Common myeloid progenitor, CD34-positive (primary cell): Measurements from ENCODE around the gene NME4.

ENCODE experiments used
- CTCF ChIA-PET: fragments of 350-600 bp; sonication (Branson Sonifier 250); formaldehyde crosslinking; loops from one replicate; lab custom pipeline; 2021; ENCODE audit warnings: antibody characterized with exemption; lab: Charles Lee
- POLR2A ChIA-PET: fragments of 350-600 bp; sonication (Branson Sonifier 250); formaldehyde crosslinking; loops from one replicate; lab custom pipeline; 2021; ENCODE audit warnings: antibody characterized with exemption; lab: Charles Lee
- DNase-seq, 3 donors: peaks; one replicate each; pipeline versions ENCODE4 v3.0.0 to v3.0.0-alpha.2; 2013
- H3K27ac ChIP-seq, 2 experiments: 1 replicate in 1 of 2; 2 replicates in 1 of 2; pipeline ENCODE4 v1.7.0; 2013; ENCODE audit warnings: inconsistent platforms in 2 of 2, low read length in 2 of 2, mild to moderate bottlenecking in 2 of 2, low read depth in 1 of 2, moderate library complexity in 1 of 2; ENCODE audit not compliant: severe bottlenecking in 2 of 2, insufficient read depth in 1 of 2, poor library complexity in 1 of 2
- H3K27me3 ChIP-seq, 5 experiments: replicated peaks in 2 of 5; 1 replicate in 3 of 5; 2 replicates in 2 of 5; pipeline versions ENCODE4 v1.6.1 to v1.7.0; 2013; ENCODE audit warnings: low read length in 4 of 5, mild to moderate bottlenecking in 2 of 5, moderate library complexity in 2 of 5, inconsistent platforms in 1 of 5; ENCODE audit not compliant: insufficient read depth in 5 of 5, control insufficient read depth in 4 of 5
- H3K36me3 ChIP-seq, 4 experiments: 1 replicate in 2 of 4; 2 replicates in 2 of 4; pipeline versions ENCODE4 v1.6.1 to v1.7.0; 2013; ENCODE audit warnings: low read length in 3 of 4, control low read depth in 1 of 4, mild to moderate bottlenecking in 1 of 4; ENCODE audit not compliant: control insufficient read depth in 4 of 4, insufficient read depth in 4 of 4
- H3K4me1 ChIP-seq, 4 experiments: 1 replicate in 3 of 4; 2 replicates in 1 of 4; pipeline versions ENCODE4 v1.6.1 to v1.7.1; 2013; ENCODE audit warnings: low read length in 3 of 4, mild to moderate bottlenecking in 3 of 4, control low read depth in 1 of 4, inconsistent platforms in 1 of 4, moderate library complexity in 1 of 4; ENCODE audit not compliant: control insufficient read depth in 4 of 4, insufficient read depth in 4 of 4; ENCODE audit errors: control extremely low read depth in 1 of 4
- H3K4me3 ChIP-seq, 7 experiments: 1 replicate in 4 of 7; 2 replicates in 3 of 7; pipeline versions ENCODE4 v1.5.1 to v1.7.0; 2013; ENCODE audit warnings: mild to moderate bottlenecking in 7 of 7, low read length in 6 of 7, moderate library complexity in 6 of 7, inconsistent platforms in 2 of 7, low read depth in 2 of 7, control low read depth in 1 of 7; ENCODE audit not compliant: insufficient read depth in 4 of 7, control insufficient read depth in 1 of 7; ENCODE audit errors: extremely low read depth in 1 of 7
- H3K9me3 ChIP-seq, 5 experiments: 1 replicate in 4 of 5; 2 replicates in 1 of 5; pipeline versions ENCODE4 v1.6.1 to v1.7.1; 2013; ENCODE audit warnings: low read length in 4 of 5, mild to moderate bottlenecking in 2 of 5, inconsistent platforms in 1 of 5, low read depth in 1 of 5, moderate library complexity in 1 of 5; ENCODE audit not compliant: control insufficient read depth in 4 of 5, insufficient read depth in 2 of 5; ENCODE audit errors: control extremely low read depth in 1 of 5
- WGBS: methylation state at CpG from one replicate; pipeline ENCODE4 v1.1.5; 2013; ENCODE audit not compliant: insufficient coverage; 5-methylcytosine and 5-hydroxymethylcytosine counted together

Gene NME4

DNA sequence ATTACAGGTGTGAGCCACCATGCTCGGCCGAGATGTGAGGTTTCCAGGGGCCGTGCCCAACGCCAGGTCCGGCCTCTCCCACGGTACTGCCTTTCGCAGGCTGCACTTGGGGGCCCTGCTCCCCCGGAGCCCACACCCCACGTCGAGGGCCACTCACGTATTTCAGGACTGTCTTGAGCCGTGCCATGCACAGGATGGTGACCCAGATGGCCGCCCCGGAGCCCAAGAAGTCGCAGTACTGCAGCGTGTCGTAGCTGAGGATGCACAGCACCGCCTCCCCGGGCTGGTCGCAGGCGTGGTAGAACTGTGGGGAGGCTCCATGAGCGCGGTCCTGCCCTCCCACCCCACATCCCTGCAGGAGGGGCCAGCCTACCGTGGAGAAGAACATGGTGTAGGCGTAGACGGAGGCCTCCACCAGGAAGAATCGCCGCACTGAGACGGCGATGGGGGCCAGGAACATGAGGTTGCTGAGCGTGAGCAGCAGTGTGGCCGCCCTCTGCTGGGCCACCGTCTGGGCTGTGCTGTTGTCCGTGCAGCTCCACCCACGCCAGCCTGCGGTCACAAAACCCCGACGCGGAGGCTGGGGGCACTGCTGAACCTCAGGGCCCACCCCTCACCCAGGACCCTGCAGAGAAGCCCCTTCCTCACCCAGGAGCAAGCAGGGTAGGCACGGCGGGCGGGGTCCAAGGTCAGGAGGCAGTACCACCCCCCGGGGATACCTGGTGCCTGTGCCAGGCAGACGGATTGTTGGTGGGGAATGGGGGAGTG, 23.0 kb upstream of the NME4 start:
- H3K4me3 ChIP-seq = no peak overlapping the region
- ChIA-PET CTCF (no interaction called here), POLR2A (no interaction called here)
- no peaks in the 10 kb centered on the region for H3K27me3 ChIP-seq
- H3K4me1 ChIP-seq = peaks cover 0 to 17% (median 16%) of the 10 kb centered on the region in 4 experiments
- H3K36me3 ChIP-seq = peaks cover 0 to 65% (median 38%) of the 10 kb centered on the region in 4 experiments
- WGBS = 97% methylated on average over 37 of the region's 44 CpGs
- DNase-seq = no peak
- H3K9me3 ChIP-seq = no peaks in the 10 kb centered on the region
- H3K27ac ChIP-seq = no peak overlapping the region

DNA sequence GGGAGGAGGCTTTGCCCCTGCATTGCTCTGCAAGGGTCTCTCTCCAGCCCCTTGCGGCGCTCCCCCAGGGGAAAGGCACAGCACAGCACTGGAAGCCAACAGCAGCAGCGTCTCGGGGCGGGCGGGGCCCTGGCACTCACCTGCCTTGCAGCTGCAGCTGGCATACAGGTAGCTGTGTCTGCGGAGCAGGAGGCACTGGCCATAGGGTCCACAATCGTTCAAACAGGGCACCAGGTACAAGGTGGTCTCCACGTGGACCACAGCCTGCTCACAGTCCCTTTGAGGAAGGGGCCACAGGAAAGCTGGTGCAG, 22.4 kb upstream of the NME4 start:
- POLR2A ChIA-PET = no interaction called here

DNA sequence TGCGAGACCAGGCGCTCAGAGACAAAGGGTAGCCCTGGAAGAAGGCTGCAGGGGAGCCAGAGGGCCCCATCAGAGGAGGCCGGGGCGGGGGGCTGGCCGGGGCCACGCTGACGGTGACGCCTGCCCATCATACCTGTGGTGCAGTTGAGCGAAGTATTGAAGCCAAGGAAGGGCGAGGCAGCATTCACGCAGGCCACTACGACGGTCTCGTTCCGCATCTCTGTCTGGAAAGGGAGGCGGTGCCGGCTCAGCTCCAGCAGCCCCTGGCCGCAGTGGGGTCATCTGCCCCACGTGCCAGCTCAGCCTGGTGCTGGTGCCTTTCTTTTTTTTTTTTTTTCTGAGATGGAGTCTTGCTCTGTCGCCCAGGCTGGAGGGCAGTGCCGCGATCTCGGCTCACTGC, 21.8 kb upstream of the NME4 start:
- Histone ChIP-seq H3K9me3 (no peaks in the 10 kb centered on the region), H3K27ac (no peak overlapping the region), H3K4me3 (no peak overlapping the region), H3K4me1 (peaks cover 0 to 12% (median 9%) of the 10 kb centered on the region in 4 experiments), H3K36me3 (peaks cover 0 to 60% (median 34%) of the 10 kb centered on the region in 4 experiments), H3K27me3 (no peaks in the 10 kb centered on the region)
- POLR2A ChIA-PET = no interaction called here
- CTCF ChIA-PET = no interaction called here
- DNase-seq = no peak
- 99% methylated on average over 20 of the region's 23 CpGs for WGBS

More for the DNA sequence above, 22.4 kb upstream of the NME4 start:
- CTCF ChIA-PET = no interaction called here
- H3K27me3 ChIP-seq = no peaks in the 10 kb centered on the region
- no peak overlapping the region for H3K27ac ChIP-seq
- no peaks in the 10 kb centered on the region for H3K9me3 ChIP-seq
- peaks cover 0 to 60% (median 34%) of the 10 kb centered on the region in 4 experiments for H3K36me3 ChIP-seq
- H3K4me1 ChIP-seq = peaks cover 0 to 16% (median 13%) of the 10 kb centered on the region in 4 experiments
- 93% methylated on average over 3 of the region's 9 CpGs for WGBS
- H3K4me3 ChIP-seq = no peak overlapping the region
- no peak for DNase-seq

- Histone ChIP-seq H3K4me3 (no peak overlapping the region), H3K9me3 (no peaks in the 10 kb centered on the region), H3K36me3 (peaks cover 0 to 60% (median 34%) of the 10 kb centered on the region in 4 experiments), H3K27ac (no peak overlapping the region), H3K4me1 (peaks cover 0 to 13% (median 10%) of the 10 kb centered on the region in 4 experiments), H3K27me3 (no peaks in the 10 kb centered on the region)
- CTCF ChIA-PET = no interaction called here
- no peak for DNase-seq
- POLR2A ChIA-PET = no interaction called here
- 98% methylated on average over 44 of the region's 44 CpGs for WGBS
These were observed 20.8 kb upstream of the NME4 start for GRCh38 chr16:375927-376816.

- Histone ChIP-seq H3K4me3 (no peak overlapping the region), H3K27me3 (no peaks in the 10 kb centered on the region), H3K36me3 (peaks cover 0 to 54% (median 30%) of the 10 kb centered on the region in 4 experiments), H3K27ac (no peak overlapping the region), H3K4me1 (peaks cover 0 to 13% (median 8%) of the 10 kb centered on the region in 4 experiments), H3K9me3 (no peaks in the 10 kb centered on the region)
- 96% methylated on average over 24 of the region's 26 CpGs for WGBS
- DNase-seq = no peak
- CTCF ChIA-PET = no interaction called here
- POLR2A ChIA-PET = no interaction called here
These were observed 20.1 kb upstream of the NME4 start for GRCh38 chr16:376817-377418.

DNA sequence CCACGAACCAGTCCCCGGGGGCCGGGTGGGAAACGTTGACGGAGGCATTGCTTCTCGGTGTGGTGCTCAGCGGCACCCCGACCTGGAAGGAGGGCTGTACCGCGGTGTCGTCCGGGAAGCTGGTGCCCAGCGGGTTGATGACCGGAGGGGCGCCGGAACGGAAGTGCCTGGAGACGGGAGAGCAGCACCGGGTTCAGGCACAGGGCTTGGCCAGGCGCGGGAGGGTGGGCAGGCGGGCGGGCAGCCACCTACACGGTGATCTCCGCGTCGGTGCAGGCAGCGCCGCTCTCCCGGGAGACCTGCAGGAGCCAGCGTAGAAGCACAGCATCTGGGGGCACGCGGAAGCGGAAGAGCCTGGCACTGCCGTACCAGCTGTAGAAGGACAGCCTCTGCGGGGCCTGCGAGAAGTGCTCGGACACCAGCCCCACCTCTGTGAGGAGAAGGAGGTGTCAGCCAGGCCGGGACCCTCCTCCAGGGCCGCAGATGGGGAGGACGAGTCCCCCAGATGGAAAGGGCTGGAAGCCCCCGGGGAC, 19.5 kb upstream of the NME4 start:
- ChIA-PET CTCF (no interaction called here), POLR2A (no interaction called here)
- Histone ChIP-seq H3K27me3 (no peaks in the 10 kb centered on the region), H3K4me1 (peaks cover 0 to 17% (median 11%) of the 10 kb centered on the region in 4 experiments), H3K36me3 (peaks cover 0 to 48% (median 26%) of the 10 kb centered on the region in 4 experiments), H3K9me3 (no peaks in the 10 kb centered on the region), H3K27ac (no peak overlapping the region), H3K4me3 (no peak overlapping the region)
- 97% methylated on average over 42 of the region's 42 CpGs for WGBS
- DNase-seq = no peak
